GM10266 (cell line): ENCODE data around the gene RNF213.

Source experiments
- DNase-seq: peaks from one replicate; pipeline ENCODE4 v3.0.0; 2012; ENCODE audit errors: extremely low spot score
- TF ChIP-seq, protein P1 (sequence below): IDR thresholded peaks from 2 replicates; pipeline ENCODE4 v1.5.1; 2012; ENCODE audit warnings: mild to moderate bottlenecking, low read depth; ENCODE audit not compliant: control insufficient read depth, insufficient read depth; ENCODE audit errors: missing control alignments

The RNF213 gene

GRCh38 chr17:80444644-80444979 is 184.0 kb downstream of the RNF213 start:
- TF ChIP-seq, protein P1, sequence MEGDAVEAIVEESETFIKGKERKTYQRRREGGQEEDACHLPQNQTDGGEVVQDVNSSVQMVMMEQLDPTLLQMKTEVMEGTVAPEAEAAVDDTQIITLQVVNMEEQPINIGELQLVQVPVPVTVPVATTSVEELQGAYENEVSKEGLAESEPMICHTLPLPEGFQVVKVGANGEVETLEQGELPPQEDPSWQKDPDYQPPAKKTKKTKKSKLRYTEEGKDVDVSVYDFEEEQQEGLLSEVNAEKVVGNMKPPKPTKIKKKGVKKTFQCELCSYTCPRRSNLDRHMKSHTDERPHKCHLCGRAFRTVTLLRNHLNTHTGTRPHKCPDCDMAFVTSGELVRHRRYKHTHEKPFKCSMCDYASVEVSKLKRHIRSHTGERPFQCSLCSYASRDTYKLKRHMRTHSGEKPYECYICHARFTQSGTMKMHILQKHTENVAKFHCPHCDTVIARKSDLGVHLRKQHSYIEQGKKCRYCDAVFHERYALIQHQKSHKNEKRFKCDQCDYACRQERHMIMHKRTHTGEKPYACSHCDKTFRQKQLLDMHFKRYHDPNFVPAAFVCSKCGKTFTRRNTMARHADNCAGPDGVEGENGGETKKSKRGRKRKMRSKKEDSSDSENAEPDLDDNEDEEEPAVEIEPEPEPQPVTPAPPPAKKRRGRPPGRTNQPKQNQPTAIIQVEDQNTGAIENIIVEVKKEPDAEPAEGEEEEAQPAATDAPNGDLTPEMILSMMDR, result no peak
- no peak for DNase-seq

GRCh38 chr17:80445007-80445725 is 184.5 kb downstream of the RNF213 start:
- TF ChIP-seq, protein P1, result no peak

DNA sequence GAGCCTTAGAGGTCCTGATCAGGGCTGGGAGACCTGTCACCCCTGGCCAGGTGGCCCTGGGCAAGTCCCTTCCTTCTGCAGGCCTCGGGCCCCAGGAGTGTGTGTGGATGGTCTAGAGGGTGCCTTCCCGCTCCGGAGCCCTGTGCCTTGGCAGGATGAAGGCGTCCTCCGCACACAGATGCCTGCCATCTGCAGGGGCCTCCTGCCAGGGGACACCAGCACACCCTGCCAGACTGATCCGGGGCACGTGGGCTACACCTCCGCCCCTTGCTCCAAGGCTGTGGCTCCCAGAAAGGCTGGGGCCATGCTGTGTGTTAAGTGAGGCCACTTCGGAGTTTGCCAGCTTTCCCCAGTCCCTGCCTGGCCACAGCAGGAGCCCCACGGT is 185.1 kb downstream of the RNF213 start:
- TF ChIP-seq, protein P1, result no peak
- DNase-seq, result no peak

More at GRCh38 chr17:80445007-80445725, 184.5 kb downstream of the RNF213 start:
- no peak for DNase-seq

- DNase-seq, result no peak
- TF ChIP-seq, protein P1, result no peak
Observed at GRCh38 chr17:80446645-80447405, 186.2 kb downstream of the RNF213 start.

DNA sequence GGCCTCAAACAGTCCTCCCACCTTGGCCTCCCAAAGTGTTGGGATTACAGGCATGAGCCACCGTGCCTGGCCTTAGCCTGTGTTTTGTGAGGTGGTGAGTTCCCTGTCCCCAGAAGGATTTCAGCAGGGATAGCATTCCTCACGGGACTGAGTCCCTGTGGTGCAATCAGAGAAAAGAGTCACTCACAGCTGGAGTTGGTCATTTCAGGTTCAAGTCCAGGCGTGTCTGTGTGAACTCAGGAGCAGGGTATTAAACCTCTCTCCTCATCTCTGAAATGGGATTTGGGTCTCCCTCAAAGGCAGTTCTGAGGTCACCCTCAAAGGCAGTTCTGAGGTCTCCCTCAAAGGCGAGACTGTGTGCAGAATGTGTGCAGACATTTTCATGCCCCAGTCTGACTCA is 187.1 kb downstream of the RNF213 start:
- TF ChIP-seq, protein P1, result no peak
- DNase-seq, result no peak
